ENCODE measurements around the gene GALNT10.

The GALNT10 gene

DNA sequence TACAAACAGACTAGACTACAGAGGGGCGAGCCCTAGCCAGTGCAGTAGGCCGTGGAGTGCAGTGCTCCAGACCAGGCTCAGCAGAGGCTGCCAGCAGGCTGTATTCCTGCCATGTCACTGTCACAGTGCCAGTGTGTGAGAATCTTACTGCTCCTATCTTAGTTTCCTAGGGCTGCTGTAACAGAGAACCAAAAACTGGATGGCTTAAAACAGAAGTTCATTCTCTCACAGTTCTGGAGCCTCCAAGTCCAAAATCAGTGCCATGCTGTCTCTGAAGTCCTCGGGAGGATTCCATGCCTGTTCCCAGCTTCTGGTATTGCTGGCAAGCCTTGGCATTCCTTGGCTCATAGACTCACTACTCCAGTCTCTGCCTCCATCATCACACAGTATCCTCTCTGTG is 180.3 kb downstream of the GALNT10 start:
- Histone ChIP-seq H3K27me3 (ENCODE audit: insufficient read depth, poor library complexity, severe bottlenecking) (no peaks in the 10 kb centered on the region), H3K27ac (replicated peaks) (no peak overlapping the region), H3K4me3 (replicated peaks; ENCODE audit: insufficient read depth, low read length) (no peak overlapping the region)
- TF ChIP-seq SPI1 (IDR thresholded peaks at IDR 0.05; ENCODE audit: borderline replicate concordance, low read depth) (no peak), CTCF (IDR thresholded peaks at IDR 0.05; ENCODE audit: insufficient read depth, low read length) (no peak), GABPA (IDR thresholded peaks at IDR 0.05; ENCODE audit: low read depth) (no peak), POLR2AphosphoS5 (IDR thresholded peaks at IDR 0.05; ENCODE audit: low read depth) (no peak)
- TF ChIP-seq, protein P1, sequence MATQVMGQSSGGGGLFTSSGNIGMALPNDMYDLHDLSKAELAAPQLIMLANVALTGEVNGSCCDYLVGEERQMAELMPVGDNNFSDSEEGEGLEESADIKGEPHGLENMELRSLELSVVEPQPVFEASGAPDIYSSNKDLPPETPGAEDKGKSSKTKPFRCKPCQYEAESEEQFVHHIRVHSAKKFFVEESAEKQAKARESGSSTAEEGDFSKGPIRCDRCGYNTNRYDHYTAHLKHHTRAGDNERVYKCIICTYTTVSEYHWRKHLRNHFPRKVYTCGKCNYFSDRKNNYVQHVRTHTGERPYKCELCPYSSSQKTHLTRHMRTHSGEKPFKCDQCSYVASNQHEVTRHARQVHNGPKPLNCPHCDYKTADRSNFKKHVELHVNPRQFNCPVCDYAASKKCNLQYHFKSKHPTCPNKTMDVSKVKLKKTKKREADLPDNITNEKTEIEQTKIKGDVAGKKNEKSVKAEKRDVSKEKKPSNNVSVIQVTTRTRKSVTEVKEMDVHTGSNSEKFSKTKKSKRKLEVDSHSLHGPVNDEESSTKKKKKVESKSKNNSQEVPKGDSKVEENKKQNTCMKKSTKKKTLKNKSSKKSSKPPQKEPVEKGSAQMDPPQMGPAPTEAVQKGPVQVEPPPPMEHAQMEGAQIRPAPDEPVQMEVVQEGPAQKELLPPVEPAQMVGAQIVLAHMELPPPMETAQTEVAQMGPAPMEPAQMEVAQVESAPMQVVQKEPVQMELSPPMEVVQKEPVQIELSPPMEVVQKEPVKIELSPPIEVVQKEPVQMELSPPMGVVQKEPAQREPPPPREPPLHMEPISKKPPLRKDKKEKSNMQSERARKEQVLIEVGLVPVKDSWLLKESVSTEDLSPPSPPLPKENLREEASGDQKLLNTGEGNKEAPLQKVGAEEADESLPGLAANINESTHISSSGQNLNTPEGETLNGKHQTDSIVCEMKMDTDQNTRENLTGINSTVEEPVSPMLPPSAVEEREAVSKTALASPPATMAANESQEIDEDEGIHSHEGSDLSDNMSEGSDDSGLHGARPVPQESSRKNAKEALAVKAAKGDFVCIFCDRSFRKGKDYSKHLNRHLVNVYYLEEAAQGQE (IDR thresholded peaks at IDR 0.05; ENCODE audit: insufficient replicate concordance, low read depth) = no peak
- no peak for DNase-seq (ENCODE audit: low read depth in 1 of 2, low spot score in 1 of 2)

- Histone ChIP-seq H3K4me3 (replicated peaks; ENCODE audit: insufficient read depth, low read length) (no peak overlapping the region), H3K27ac (replicated peaks) (no peak overlapping the region), H3K27me3 (ENCODE audit: insufficient read depth, poor library complexity, severe bottlenecking) (no peaks in the 10 kb centered on the region)
- DNase-seq (ENCODE audit: low read depth in 1 of 2, low spot score in 1 of 2) = no peak
- TF ChIP-seq GABPA (IDR thresholded peaks at IDR 0.05; ENCODE audit: low read depth) (no peak), SPI1 (IDR thresholded peaks at IDR 0.05; ENCODE audit: borderline replicate concordance, low read depth) (no peak), POLR2AphosphoS5 (IDR thresholded peaks at IDR 0.05; ENCODE audit: low read depth) (no peak), CTCF (IDR thresholded peaks at IDR 0.05; ENCODE audit: insufficient read depth, low read length) (no peak)
- TF ChIP-seq, protein P1 (IDR thresholded peaks at IDR 0.05; ENCODE audit: insufficient replicate concordance, low read depth) = no peak
Observed at GRCh38 chr5:154371687-154372086, 181.2 kb downstream of the GALNT10 start.

DNA sequence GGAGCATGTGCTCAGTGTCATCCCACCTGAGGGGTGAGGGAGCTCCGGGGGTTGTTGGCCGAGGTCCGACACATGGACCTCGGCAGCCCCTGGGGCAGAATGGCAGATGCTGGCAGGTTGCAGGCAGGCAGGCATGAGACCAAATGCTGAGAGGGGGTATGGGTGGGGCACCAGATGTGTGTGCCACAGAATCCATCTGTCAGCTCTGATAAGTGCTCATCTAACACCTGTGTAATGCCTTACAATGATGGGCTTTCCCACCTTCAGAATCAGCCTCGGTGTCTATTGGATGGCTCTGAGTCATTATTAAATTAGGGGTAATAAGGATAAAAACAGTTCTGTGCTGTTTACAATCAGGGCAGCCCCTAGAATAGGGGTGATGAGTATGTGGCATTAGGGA is 182.1 kb downstream of the GALNT10 start:
- TF ChIP-seq, protein P1 (IDR thresholded peaks at IDR 0.05; ENCODE audit: insufficient replicate concordance, low read depth) = no peak
- no peak for TF ChIP-seq SPI1 (IDR thresholded peaks at IDR 0.05; ENCODE audit: borderline replicate concordance, low read depth)
- TF ChIP-seq CTCF (IDR thresholded peaks at IDR 0.05; ENCODE audit: insufficient read depth, low read length) = no peak
- TF ChIP-seq POLR2AphosphoS5 (IDR thresholded peaks at IDR 0.05; ENCODE audit: low read depth) = no peak
- TF ChIP-seq GABPA (IDR thresholded peaks at IDR 0.05; ENCODE audit: low read depth) = no peak
- Histone ChIP-seq H3K4me3 (replicated peaks; ENCODE audit: insufficient read depth, low read length) (no peak overlapping the region), H3K27ac (replicated peaks) (no peak overlapping the region), H3K27me3 (ENCODE audit: insufficient read depth, poor library complexity, severe bottlenecking) (no peaks in the 10 kb centered on the region)
- no peak for DNase-seq (ENCODE audit: low read depth in 1 of 2, low spot score in 1 of 2)

Data from HL-60 (cell line).